ENCODE data around the gene HOXD3.

GRCh38 chr2:176128982-176129796, 27.9 kb upstream of the HOXD3 start, which contains the start of gene HOXD8:
- TF ChIP-seq EZH2phosphoT487 (IDR thresholded peaks at IDR 0.05; ENCODE audit: insufficient read depth, low read depth): 0 out of 2 replicates have a peak, but pooled peaks have one; percentile 16
- no peak for TF ChIP-seq EZH2 (IDR thresholded peaks at IDR 0.05; ENCODE audit: insufficient read depth, poor library complexity, severe bottlenecking)

Measured in GM23248 (cell line).